T-cell (primary cell): ENCODE data around the gene RPRD2. TPM values are rescaled to one million over a fixed set of nuclear protein-coding genes. Genes with fewer than 3 reads are reported as not detected.

Experiments
- ATAC-seq, 4 experiments: fragments of 200-7000 bp in 3 of 4; fragments of 150-1000 bp in 1 of 4; cut with Tn5 transposase; replicated peaks in 1 of 4; 1 replicate in 3 of 4; 2 replicates in 1 of 4; pipeline ENCODE4 v1.10.0; 2021; ENCODE audit warnings: moderate library complexity in 3 of 4, mild to moderate bottlenecking in 2 of 4, moderate number of reproducible peaks in 1 of 4
- CTCF ChIA-PET, 2 donors: fragments of 300-600 bp; sonication (Branson Sonifier 250); formaldehyde crosslinking; loops; one replicate each; lab custom pipeline; 2022; ENCODE audit warnings: antibody characterized with exemption in 2 of 2; lab: Charles Lee
- POLR2A ChIA-PET, 2 donors: fragments of 300-600 bp; sonication (Branson Sonifier 250); formaldehyde crosslinking; loops; one replicate each; lab custom pipeline; 2022; ENCODE audit warnings: antibody characterized with exemption in 2 of 2; lab: Charles Lee
- DNase-seq, 35 experiments: peaks; one replicate each; pipeline versions ENCODE4 v3.0.0 to v3.0.0-alpha.2; 2013 to 2023
- H3K27ac ChIP-seq: one replicate; pipeline ENCODE4 v1.5.1; 2013; ENCODE audit warnings: low read length
- H3K27me3 ChIP-seq, 2 experiments: replicated peaks in 1 of 2; 1 replicate in 1 of 2; 2 replicates in 1 of 2; pipeline versions ENCODE4 v1.6.1 to v1.7.0; 2013; ENCODE audit warnings: low read length in 1 of 2, mixed read lengths in 1 of 2; ENCODE audit not compliant: control insufficient read depth in 2 of 2, insufficient read depth in 2 of 2; ENCODE audit errors: extremely low read depth in 1 of 2
- H3K36me3 ChIP-seq, 2 donors: 1 replicate in 1 of 2; 2 replicates in 1 of 2; pipeline versions ENCODE4 v1.6.1 to v1.7.0; 2013; ENCODE audit warnings: low read length in 1 of 2; ENCODE audit not compliant: control insufficient read depth in 2 of 2, insufficient read depth in 1 of 2; ENCODE audit errors: extremely low read depth in 1 of 2
- H3K4me1 ChIP-seq, 2 experiments: 1 replicate in 1 of 2; 2 replicates in 1 of 2; pipeline versions ENCODE4 v1.6.1 to v1.7.0; 2013; ENCODE audit warnings: low read length in 2 of 2, mixed read lengths in 1 of 2; ENCODE audit not compliant: insufficient read depth in 2 of 2, control insufficient read depth in 1 of 2; ENCODE audit errors: extremely low read depth in 1 of 2
- H3K4me3 ChIP-seq, 2 donors: 1 replicate in 1 of 2; 2 replicates in 1 of 2; pipeline versions ENCODE4 v1.5.1 to v1.7.0; 2013; ENCODE audit warnings: mild to moderate bottlenecking in 2 of 2, low read length in 1 of 2, moderate library complexity in 1 of 2; ENCODE audit not compliant: control insufficient read depth in 1 of 2; ENCODE audit errors: extremely low read depth in 1 of 2
- H3K9me3 ChIP-seq: 2 replicates; pipeline ENCODE4 v1.7.0; 2013
- H3K27ac Mint-ChIP-seq, 2 donors: one replicate each; pipeline ENCODE4 v1.8.0; 2020 to 2021; ENCODE audit warnings: mild to moderate bottlenecking in 2 of 2, mixed read lengths in 2 of 2
- H3K27me3 Mint-ChIP-seq, 2 donors: one replicate each; pipeline ENCODE4 v1.8.0; 2021 to 2022; ENCODE audit warnings: mixed read lengths in 2 of 2
- H3K36me3 Mint-ChIP-seq: one replicate; pipeline ENCODE4 v1.8.0; 2021; ENCODE audit warnings: mixed read lengths
- H3K4me1 Mint-ChIP-seq, 3 donors: one replicate each; pipeline ENCODE4 v1.8.0; 2020 to 2022; ENCODE audit warnings: mixed read lengths in 3 of 3, mild to moderate bottlenecking in 1 of 3
- H3K4me3 Mint-ChIP-seq, 3 donors: one replicate each; pipeline ENCODE4 v1.8.0; 2020 to 2022; ENCODE audit warnings: mild to moderate bottlenecking in 3 of 3, mixed read lengths in 3 of 3, moderate library complexity in 3 of 3
- H3K9me3 Mint-ChIP-seq, 3 donors: one replicate each; pipeline ENCODE4 v1.8.0; 2020 to 2022; ENCODE audit warnings: mixed read lengths in 3 of 3
- WGBS: methylation state at CpG from one replicate; pipeline ENCODE4 v1.1.5; 2013; ENCODE audit warnings: missing lambda C conversion rate; ENCODE audit not compliant: insufficient coverage; 5-methylcytosine and 5-hydroxymethylcytosine counted together
- total RNA-seq, 35 experiments: library from RNA in 6 of 35; stranded (reverse) in 6 of 35; fragments of 120-200 nt in 1 of 35; gene quantifications; one replicate each; pipeline versions ENCODE4 v1.2.1 to v1.2.4 and lab custom pipeline; 2013 to 2026

RPRD2 gene
- total RNA-seq, 5 donors from 2014 or later (not counting 1 experiment from before 2014, with no cell fraction given), result 44.2 to 50.6 (median 46.7) TPM

- H3K27me3 ChIP-seq, result no peaks in the 10 kb centered on the region
- ATAC-seq (no peak), DNase-seq (no peak)
- no peaks in the 10 kb centered on the region for H3K4me1 ChIP-seq
- H3K4me3 Mint-ChIP-seq, result no peak overlapping the region
- no peaks in the 10 kb centered on the region for H3K9me3 Mint-ChIP-seq
- no peak overlapping the region for H3K27ac ChIP-seq
- no peaks in the 10 kb centered on the region for H3K4me1 Mint-ChIP-seq
- peaks cover 48% of the 10 kb centered on the region for H3K36me3 Mint-ChIP-seq
- CTCF ChIA-PET, result interaction anchor here in 1 of 2 donors (0.6 kb wide), 2 partner anchors 412 to 858 kb away, joined by 3 read pairs; no protein-coding TSS in a partner anchor
- WGBS, result no CpG with 5 or more reads among the region's 4 CpGs
- H3K27ac Mint-ChIP-seq, result no peak overlapping the region
- H3K4me3 ChIP-seq, result no peak overlapping the region
- H3K9me3 ChIP-seq, result no peaks in the 10 kb centered on the region
- POLR2A ChIA-PET, result interaction anchor here (0.6 to 1.1 kb wide), 3 partner anchors 17 to 680 kb away, joined by 3 to 4 read pairs (median 3); no protein-coding TSS in a partner anchor
- H3K27me3 Mint-ChIP-seq, result no peaks in the 10 kb centered on the region
- H3K36me3 ChIP-seq, result peaks cover 4 to 72% of the 10 kb centered on the region in 2 donors
Observed at GRCh38 chr1:150346316-150346715, 17.6 kb upstream of the RPRD2 start.

- Histone ChIP-seq H3K9me3 (no peaks in the 10 kb centered on the region), H3K4me1 (no peaks in the 10 kb centered on the region), H3K27me3 (no peaks in the 10 kb centered on the region), H3K36me3 (peaks cover 0 to 45% of the 10 kb centered on the region in 2 donors), H3K4me3 (no peak overlapping the region), H3K27ac (no peak overlapping the region)
- 100% methylated on average over 1 of the region's 4 CpGs for WGBS
- Mint-ChIP-seq H3K27me3 (no peaks in the 10 kb centered on the region), H3K27ac (no peak overlapping the region), H3K4me3 (no peak overlapping the region), H3K4me1 (no peaks in the 10 kb centered on the region), H3K9me3 (no peaks in the 10 kb centered on the region), H3K36me3 (peaks cover 28% of the 10 kb centered on the region)
- POLR2A ChIA-PET, result no interaction called here
- ATAC-seq, result no peak
- DNase-seq, result no peak
- CTCF ChIA-PET, result no interaction called here
Observed at GRCh38 chr1:150352866-150353265, 11.1 kb upstream of the RPRD2 start.

- H3K27ac ChIP-seq, result peak overlapping the region; percentile 96
- H3K4me1 Mint-ChIP-seq, result peaks cover 23 to 47% (median 30%) of the 10 kb centered on the region in 3 donors
- peak overlapping the region; percentile 97 to 99 for H3K27ac Mint-ChIP-seq
- H3K4me1 ChIP-seq, result peaks cover 13% of the 10 kb centered on the region in 2 experiments
- H3K27me3 Mint-ChIP-seq, result no peaks in the 10 kb centered on the region
- H3K9me3 ChIP-seq, result no peaks in the 10 kb centered on the region
- CTCF ChIA-PET, result interaction anchor here (0.6 to 0.8 kb wide), 4 partner anchors 9 to 829 kb away, joined by 3 to 5 read pairs (median 4); no protein-coding TSS in a partner anchor
- no peaks in the 10 kb centered on the region for H3K36me3 ChIP-seq
- peak overlapping the region; percentile 88 to 97 for H3K4me3 ChIP-seq
- H3K9me3 Mint-ChIP-seq, result no peaks in the 10 kb centered on the region
- ATAC-seq (no peak), DNase-seq (peak in 8 of 35 experiments; percentile 2 to 65 (median 20))
- no peaks in the 10 kb centered on the region for H3K36me3 Mint-ChIP-seq
- WGBS, result 77% methylated on average over 13 of the region's 22 CpGs
- POLR2A ChIA-PET, result interaction anchor here (0.6 to 1.5 kb wide), 7 partner anchors 9 to 334 kb away, joined by 3 to 7 read pairs (median 4); partner anchors contain the start of gene GOLPH3L (in 1 of the 2)
- no peaks in the 10 kb centered on the region for H3K27me3 ChIP-seq
- peak overlapping the region; percentile 97 to 100 (median 98) for H3K4me3 Mint-ChIP-seq
Observed at GRCh38 chr1:150362721-150363425, 1.1 kb upstream of the RPRD2 start.

- peak overlapping the region; percentile 97 to 99 for H3K27ac Mint-ChIP-seq
- Histone ChIP-seq H3K36me3 (no peaks in the 10 kb centered on the region), H3K27ac (peak overlapping the region; percentile 96)
Observed at GRCh38 chr1:150364231-150365003, 470 bp downstream of the RPRD2 start.

GRCh38 chr1:150365941-150366340, 2.0 kb downstream of the RPRD2 start:
- Histone ChIP-seq H3K9me3 (no peaks in the 10 kb centered on the region), H3K27ac (peak overlapping the region; percentile 96), H3K36me3 (no peaks in the 10 kb centered on the region), H3K4me3 (peak overlapping the region; percentile 97 to 100), H3K27me3 (no peaks in the 10 kb centered on the region), H3K4me1 (peaks cover 13 to 32% of the 10 kb centered on the region in 2 experiments)
- Mint-ChIP-seq H3K4me1 (peaks cover 42 to 60% (median 50%) of the 10 kb centered on the region in 3 donors), H3K27me3 (no peaks in the 10 kb centered on the region), H3K27ac (peak overlapping the region; percentile 97 to 99), H3K36me3 (peaks cover 3% of the 10 kb centered on the region), H3K4me3 (peak overlapping the region; percentile 97 to 100 (median 98)), H3K9me3 (no peaks in the 10 kb centered on the region)
- no peak for ATAC-seq
- ChIA-PET CTCF (interaction anchor here in 1 of 2 donors (1.1 kb wide), 1 partner anchor 48 kb away, joined by 4 read pairs; no protein-coding TSS in a partner anchor), POLR2A (interaction anchor here in 1 of 2 donors (1.1 kb wide), 1 partner anchor 8 kb away, joined by 3 read pairs; no protein-coding TSS in a partner anchor)
- DNase-seq, result peak in 1 of 35 experiments; percentile 20
- WGBS, result no CpG with 5 or more reads among the region's 3 CpGs

More at GRCh38 chr1:150364231-150365003, 470 bp downstream of the RPRD2 start:
- Histone ChIP-seq H3K4me3 (peak overlapping the region; percentile 97 to 100), H3K9me3 (no peaks in the 10 kb centered on the region), H3K4me1 (peaks cover 13 to 21% of the 10 kb centered on the region in 2 experiments), H3K27me3 (no peaks in the 10 kb centered on the region)
- Mint-ChIP-seq H3K36me3 (no peaks in the 10 kb centered on the region), H3K27me3 (no peaks in the 10 kb centered on the region), H3K9me3 (no peaks in the 10 kb centered on the region), H3K4me1 (peaks cover 31 to 55% (median 40%) of the 10 kb centered on the region in 3 donors), H3K4me3 (peak overlapping the region; percentile 97 to 100 (median 98))
- POLR2A ChIA-PET, result interaction anchor here (0.5 to 1.5 kb wide), 11 partner anchors 7 to 791 kb away, joined by 3 to 6 read pairs (median 3); no protein-coding TSS in a partner anchor
- DNase-seq, result peak; percentile 69 to 89 (median 80)
- 0% methylated on average over 32 of the region's 50 CpGs for WGBS
- ATAC-seq, result peak; percentile 54 to 60 (median 58)
- CTCF ChIA-PET, result interaction anchor here in 1 of 2 donors (0.6 to 1.5 kb wide), 6 partner anchors 50 to 333 kb away, joined by 3 to 6 read pairs (median 3); partner anchors contain the start of gene GOLPH3L
